GM21360 (cell line): ENCODE results near the gene KLF11.
A peak's percentile ranks its signal among the peaks of the same experiment; 100 is the strongest.

ENCODE experiments used
- ATAC-seq: cut with Tn5 transposase; IDR thresholded peaks from one replicate; pipeline ENCODE4 v1.9.1; 2021; ENCODE audit warnings: mild to moderate bottlenecking, moderate library complexity; ENCODE audit not compliant: unreplicated experiment

KLF11 gene

GRCh38 chr2:10061221-10061925 lies 18.0 kb downstream of the KLF11 start:
- no peak for ATAC-seq

- ATAC-seq = no peak
Observed at GRCh38 chr2:10062931-10063365, 19.6 kb downstream of the KLF11 start.

- no peak for ATAC-seq
Observed at GRCh38 chr2:10063566-10063965, 20.2 kb downstream of the KLF11 start.

- ATAC-seq = no peak
Observed at GRCh38 chr2:10064932-10065772, 21.8 kb downstream of the KLF11 start.

GRCh38 chr2:10065773-10066055 lies 22.4 kb downstream of the KLF11 start:
- no peak for ATAC-seq

- no peak for ATAC-seq
Observed at GRCh38 chr2:10067330-10067729, 24.0 kb downstream of the KLF11 start.

GRCh38 chr2:10067881-10068280 lies 24.5 kb downstream of the KLF11 start:
- no peak for ATAC-seq

- ATAC-seq = no peak
Observed at GRCh38 chr2:10071176-10071575, 27.8 kb downstream of the KLF11 start.

- no peak for ATAC-seq
Observed at GRCh38 chr2:10071595-10071994, 28.2 kb downstream of the KLF11 start.

GRCh38 chr2:10072656-10073480 lies 29.5 kb downstream of the KLF11 start:
- ATAC-seq = peak; percentile 91

- no peak for ATAC-seq
Observed at GRCh38 chr2:10073706-10074105, 30.4 kb downstream of the KLF11 start.

GRCh38 chr2:10075101-10075500 lies 31.8 kb downstream of the KLF11 start:
- no peak for ATAC-seq

- ATAC-seq = no peak
Observed at GRCh38 chr2:10075571-10076209, 32.3 kb downstream of the KLF11 start.

GRCh38 chr2:10076511-10076910 lies 33.2 kb downstream of the KLF11 start:
- no peak for ATAC-seq

GRCh38 chr2:10076988-10077527 lies 33.7 kb downstream of the KLF11 start:
- ATAC-seq = no peak

GRCh38 chr2:10078001-10078400 lies 34.7 kb downstream of the KLF11 start:
- no peak for ATAC-seq

- ATAC-seq = peak; percentile 1
Observed at GRCh38 chr2:10078704-10079265, 35.4 kb downstream of the KLF11 start.

GRCh38 chr2:10079266-10079869 lies 36.0 kb downstream of the KLF11 start:
- peak; percentile 30 for ATAC-seq

- peak; percentile 29 for ATAC-seq
Observed at GRCh38 chr2:10079870-10080535, 36.7 kb downstream of the KLF11 start, which contains the start of gene CYS1. Gene CYS1 (minus strand): TSS chr2:10080411. CDS start chr2:10080223, 188 bp downstream.
